ENCODE results near the gene ZFYVE9.

GRCh38 chr1:52122384-52122783 is 19.5 kb upstream of the ZFYVE9 start:
- TF ChIP-seq ZNF24 (tag by site-specific recombination; IDR thresholded peaks at IDR 0.05): no peak
- no peak for TF ChIP-seq ZNF16 (tag by site-specific recombination; IDR thresholded peaks at IDR 0.05; ENCODE audit: low read depth)
- TF ChIP-seq SP7 (tag by site-specific recombination; IDR thresholded peaks at IDR 0.05): no peak

All from HEK293 (cell line).